GM12874 (cell line): ENCODE measurements around the gene ZSCAN22.

Experiments
- CTCF ChIP-seq: IDR thresholded peaks from 2 replicates; pipeline ENCODE4 v1.5.1; 2011; ENCODE audit warnings: low read depth, mild to moderate bottlenecking, control low read depth, low read length, moderate library complexity; ENCODE audit not compliant: insufficient read depth

Gene ZSCAN22

GRCh38 chr19:58352760-58353671 lies 26.2 kb downstream of the ZSCAN22 start, which contains the start of gene A1BG:
A1BG (minus strand) TSS chr19:58353492; CDS start chr19:58353437, 55 bp downstream.
- TF ChIP-seq CTCF: no peak

- no peak for TF ChIP-seq CTCF
Measured at GRCh38 chr19:58353717-58354477, 27.1 kb downstream of the ZSCAN22 start.

- TF ChIP-seq CTCF: no peak
Measured at GRCh38 chr19:58354478-58355030, 27.8 kb downstream of the ZSCAN22 start.

- no peak for TF ChIP-seq CTCF
Measured at GRCh38 chr19:58355215-58355796, 28.5 kb downstream of the ZSCAN22 start.

GRCh38 chr19:58355908-58356765 lies 29.3 kb downstream of the ZSCAN22 start:
- no peak for TF ChIP-seq CTCF

GRCh38 chr19:58356766-58357480 lies 30.1 kb downstream of the ZSCAN22 start:
- no peak for TF ChIP-seq CTCF
